AG09319 (cell line): ENCODE results near the gene LINC00237.

ENCODE experiments used
- DNase-seq: peaks from one replicate; pipeline ENCODE4 v3.0.0-alpha.2; 2010; ENCODE audit warnings: low read depth; ENCODE audit errors: extremely low read depth
- CTCF ChIP-seq: IDR thresholded peaks from 2 replicates; pipeline ENCODE4 v1.5.1; 2011; ENCODE audit warnings: low read depth, mild to moderate bottlenecking, inconsistent platforms, low read length, moderate library complexity

LINC00237 gene

GRCh38 chr20:21133917-21134622, 27.9 kb upstream of the LINC00237 start:
- no peak for TF ChIP-seq CTCF
- no peak for DNase-seq

- DNase-seq = no peak
- TF ChIP-seq CTCF = no peak
Measured at GRCh38 chr20:21133404-21133803, 27.2 kb upstream of the LINC00237 start.

- TF ChIP-seq CTCF = no peak
- no peak for DNase-seq
Measured at GRCh38 chr20:21129861-21130260, 23.7 kb upstream of the LINC00237 start.

- no peak for DNase-seq
- TF ChIP-seq CTCF = no peak
Measured at GRCh38 chr20:21127201-21127981, 21.2 kb upstream of the LINC00237 start.

- no peak for DNase-seq
- no peak for TF ChIP-seq CTCF
Measured at GRCh38 chr20:21126581-21126870, 20.4 kb upstream of the LINC00237 start.

GRCh38 chr20:21125849-21126580, 19.9 kb upstream of the LINC00237 start, which contains the start of gene KIZ:
KIZ (plus strand) TSS chr20:21126082; CDS start chr20:21126116, 34 bp downstream.
- DNase-seq = peak; percentile 89
- TF ChIP-seq CTCF = peak; percentile 13
